GM18508 (cell line): ENCODE results near the gene KIAA0586.
"Not testable (repeated sequence)": the region's sequence is repeated elsewhere in the genome, so short reads cannot be mapped to it uniquely, and the experiment has no call there.

Experiments
- ATAC-seq: cut with Tn5 transposase; IDR thresholded peaks from one replicate; pipeline ENCODE4 v1.9.1; 2021; ENCODE audit warnings: moderate number of reproducible peaks; ENCODE audit not compliant: insufficient read depth, unreplicated experiment

KIAA0586 gene

GRCh38 chr14:58587271-58587670 is 159.8 kb downstream of the KIAA0586 start:
- no peak for ATAC-seq

- ATAC-seq = not testable (repeated sequence)
Measured at GRCh38 chr14:58588321-58588720, 160.8 kb downstream of the KIAA0586 start.

GRCh38 chr14:58593977-58594376 is 166.5 kb downstream of the KIAA0586 start:
- no peak for ATAC-seq

- ATAC-seq = no peak
Measured at GRCh38 chr14:58597041-58597440, 169.5 kb downstream of the KIAA0586 start.

GRCh38 chr14:58598028-58598803 is 170.7 kb downstream of the KIAA0586 start:
- ATAC-seq = no peak

GRCh38 chr14:58598804-58599525 is 171.4 kb downstream of the KIAA0586 start:
- ATAC-seq = no peak

GRCh38 chr14:58599707-58600106 is 172.2 kb downstream of the KIAA0586 start:
- no peak for ATAC-seq
